ENCODE data around the gene IMMP1L. TPM values are rescaled to one million over a fixed set of nuclear protein-coding genes. Genes with fewer than 3 reads are reported as not detected.

The IMMP1L gene
- total RNA-seq, 4 donors from 2014 or later = 8.0 to 32.3 (median 19.2) TPM

GRCh38 chr11:31443802-31444201 lies 65.6 kb downstream of the IMMP1L start:
- ATAC-seq (ENCODE audit: low FRiP score) (no peak), DNase-seq (ENCODE audit: low spot score) (no peak)
- TF ChIP-seq CTCF (IDR thresholded peaks at IDR 0.05) = no peak

- TF ChIP-seq CTCF (IDR thresholded peaks at IDR 0.05) = no peak
- DNase-seq (ENCODE audit: low spot score) (no peak), ATAC-seq (ENCODE audit: low FRiP score) (no peak)
Observed at GRCh38 chr11:31442086-31442485, 67.3 kb downstream of the IMMP1L start.

GRCh38 chr11:31441296-31441695 lies 68.1 kb downstream of the IMMP1L start:
- no peak for ATAC-seq (ENCODE audit: low FRiP score)
- no peak for TF ChIP-seq CTCF (IDR thresholded peaks at IDR 0.05)
- no peak for DNase-seq (ENCODE audit: low spot score)

GRCh38 chr11:31437742-31438435 lies 71.5 kb downstream of the IMMP1L start:
- ATAC-seq (ENCODE audit: low FRiP score) = no peak
- no peak for DNase-seq (ENCODE audit: low spot score)
- TF ChIP-seq CTCF (IDR thresholded peaks at IDR 0.05) = no peak

GRCh38 chr11:31433851-31434250 lies 75.6 kb downstream of the IMMP1L start:
- no peak for DNase-seq (ENCODE audit: low spot score)
- TF ChIP-seq CTCF (IDR thresholded peaks at IDR 0.05) = no peak
- no peak for ATAC-seq (ENCODE audit: low FRiP score)

GRCh38 chr11:31424652-31425051 lies 84.8 kb downstream of the IMMP1L start:
- ATAC-seq (ENCODE audit: low FRiP score) = no peak
- DNase-seq (ENCODE audit: low spot score) = no peak
- no peak for TF ChIP-seq CTCF (IDR thresholded peaks at IDR 0.05)

GRCh38 chr11:31422703-31423102 lies 86.7 kb downstream of the IMMP1L start:
- ATAC-seq (ENCODE audit: low FRiP score) (no peak), DNase-seq (ENCODE audit: low spot score) (no peak)
- no peak for TF ChIP-seq CTCF (IDR thresholded peaks at IDR 0.05)
